Central memory CD8-positive, alpha-beta T cell (primary cell): Measurements from ENCODE around the gene GPR107.
"Not testable (repeated sequence)": the region's sequence is repeated elsewhere in the genome, so short reads cannot be mapped to it uniquely, and the experiment has no call there.

Experiments
- ATAC-seq: fragments of 150-1000 bp; cut with Tn5 transposase; replicated peaks from 2 replicates; pipeline ENCODE4 v1.10.0; 2022; ENCODE audit warnings: mild to moderate bottlenecking, moderate FRiP score, moderate number of reproducible peaks; ENCODE audit not compliant: poor library complexity, severe bottlenecking; ENCODE audit errors: extremely low read depth
- DNase-seq, 2 donors: peaks; one replicate each; pipeline ENCODE4 v3.0.0; 2021; ENCODE audit warnings: low spot score in 2 of 2
- H3K27ac Mint-ChIP-seq: one replicate; pipeline ENCODE4 v1.8.0; 2022; ENCODE audit warnings: low read depth, mild to moderate bottlenecking, moderate library complexity, mixed read lengths
- H3K27me3 Mint-ChIP-seq: one replicate; pipeline ENCODE4 v1.8.0; 2022; ENCODE audit warnings: mixed read lengths
- H3K36me3 Mint-ChIP-seq: one replicate; pipeline ENCODE4 v1.8.0; 2022; ENCODE audit warnings: mild to moderate bottlenecking, moderate library complexity, mixed read lengths; ENCODE audit not compliant: insufficient read depth
- H3K4me1 Mint-ChIP-seq: one replicate; pipeline ENCODE4 v1.8.0; 2022; ENCODE audit warnings: mixed read lengths
- H3K4me3 Mint-ChIP-seq: one replicate; pipeline ENCODE4 v1.8.0; 2022; ENCODE audit warnings: mild to moderate bottlenecking, moderate library complexity, mixed read lengths
- H3K9me3 Mint-ChIP-seq: one replicate; pipeline ENCODE4 v1.8.0; 2022; ENCODE audit warnings: mixed read lengths

GPR107 gene

DNA sequence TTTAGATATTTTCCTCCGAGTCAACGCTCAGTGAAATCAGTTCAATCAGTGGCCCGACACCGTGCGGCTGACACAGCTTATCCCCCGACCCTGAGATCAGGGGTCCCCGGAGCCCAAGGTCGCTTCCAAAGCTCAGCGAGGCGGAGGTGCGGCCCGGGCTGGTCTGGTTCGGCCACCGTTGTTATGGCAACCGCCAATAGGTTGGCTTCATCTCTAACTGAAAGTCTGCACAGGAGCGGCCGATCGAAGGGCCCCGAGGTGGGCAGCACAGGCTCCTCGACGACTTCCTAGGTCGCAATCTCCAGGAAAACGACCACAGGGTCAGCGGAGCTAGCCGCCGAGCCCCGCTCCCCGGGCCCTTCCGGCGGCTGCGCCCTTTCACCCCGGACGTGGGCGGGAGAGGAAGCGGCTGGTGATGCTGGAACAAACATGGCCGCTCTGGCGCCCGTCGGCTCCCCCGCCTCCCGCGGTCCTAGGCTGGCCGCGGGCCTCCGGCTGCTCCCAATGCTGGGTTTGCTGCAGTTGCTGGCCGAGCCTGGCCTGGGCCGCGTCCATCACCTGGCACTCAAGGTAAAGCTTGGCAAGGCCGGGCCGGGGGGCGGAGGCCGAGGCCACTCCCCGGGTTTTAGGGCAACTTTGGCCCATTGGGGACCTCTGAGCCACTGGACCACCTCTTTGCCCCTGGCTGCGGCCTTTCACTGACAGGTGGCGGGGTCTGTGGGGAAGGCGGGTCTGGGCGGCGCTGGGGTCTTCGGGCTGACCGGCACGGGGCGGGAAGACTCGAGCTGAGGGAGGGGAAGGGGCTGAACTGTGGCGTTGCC, at the start of gene GPR107:
TSS of gene GPR107 (plus strand) at position 403 of the 821 bp plus-strand sequence. CDS start at position 430, 27 bp downstream.
- Mint-ChIP-seq H3K4me3 (peak within 1 kb of the TSS; percentile 93), H3K36me3 (peaks cover 15% of the 10 kb centered on the region), H3K27ac (peak within 1 kb of the TSS; percentile 95), H3K9me3 (no peaks in the 10 kb centered on the region), H3K4me1 (peaks cover 14% of the 10 kb centered on the region), H3K27me3 (no peaks in the 10 kb centered on the region)
- DNase-seq (peak; percentile 55 to 63), ATAC-seq (peak; percentile 95)

DNA sequence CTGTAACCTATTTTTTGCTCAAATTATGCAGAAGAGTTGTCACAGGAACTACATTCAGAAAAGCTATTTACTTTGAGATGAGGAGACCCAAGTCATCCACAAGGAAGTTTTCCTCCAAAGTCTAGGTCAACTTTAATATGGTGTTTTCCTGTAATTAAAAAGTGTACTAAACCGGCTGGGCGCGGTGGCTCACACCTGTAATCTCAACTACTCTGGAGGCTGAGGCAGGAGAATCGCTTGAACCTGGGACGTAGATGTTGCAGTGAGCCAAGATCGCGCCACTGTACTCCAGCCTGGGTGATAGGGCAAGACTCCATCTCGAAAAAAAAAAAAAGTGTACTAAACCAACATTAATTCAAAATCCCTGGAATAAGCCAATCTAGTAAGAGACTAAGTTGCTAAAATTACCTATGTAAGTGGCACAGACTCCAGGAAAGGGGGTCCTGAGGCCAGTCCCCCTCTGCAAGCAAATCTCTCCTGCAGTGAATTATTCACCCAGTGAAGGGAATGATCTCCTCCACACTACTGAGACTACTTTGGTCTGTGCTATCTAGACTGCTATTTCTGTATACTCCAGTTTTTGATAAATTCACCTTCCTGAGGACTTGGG, 49.7 kb upstream of the GPR107 start:
- DNase-seq (no peak), ATAC-seq (no peak)
- Mint-ChIP-seq H3K4me1 (peaks cover 56% of the 10 kb centered on the region), H3K36me3 (peaks cover 41% of the 10 kb centered on the region), H3K27ac (peak overlapping the region; percentile 98), H3K27me3 (no peaks in the 10 kb centered on the region), H3K4me3 (peak overlapping the region; percentile 52), H3K9me3 (no peaks in the 10 kb centered on the region)

DNA sequence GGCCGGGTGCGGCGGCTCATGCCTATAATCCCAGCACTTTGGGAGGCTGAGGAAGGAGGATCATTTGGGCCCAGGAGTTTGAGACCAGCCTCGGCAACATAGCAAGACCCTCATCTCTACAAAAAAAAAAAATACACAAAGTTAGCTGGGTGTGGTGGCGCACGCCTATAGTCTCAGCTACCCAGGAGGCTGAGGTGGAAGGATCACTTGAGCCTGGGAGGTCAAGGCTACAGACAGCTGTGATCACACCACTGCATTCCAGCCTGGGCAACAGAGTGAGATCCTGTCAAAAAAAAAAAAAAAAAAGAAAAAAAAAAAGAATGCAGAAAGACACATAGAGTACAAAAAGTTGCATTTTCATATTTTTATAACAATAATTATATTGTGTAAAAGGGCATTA, 46.8 kb upstream of the GPR107 start:
- not testable (repeated sequence) for H3K9me3 Mint-ChIP-seq, H3K27me3 Mint-ChIP-seq, DNase-seq, ATAC-seq
- H3K4me1 Mint-ChIP-seq: peaks cover 63% of the 10 kb centered on the region
- H3K4me3 Mint-ChIP-seq: peak overlapping the region; percentile 60
- peaks cover 40% of the 10 kb centered on the region for H3K36me3 Mint-ChIP-seq
- peak overlapping the region; percentile 98 for H3K27ac Mint-ChIP-seq

DNA sequence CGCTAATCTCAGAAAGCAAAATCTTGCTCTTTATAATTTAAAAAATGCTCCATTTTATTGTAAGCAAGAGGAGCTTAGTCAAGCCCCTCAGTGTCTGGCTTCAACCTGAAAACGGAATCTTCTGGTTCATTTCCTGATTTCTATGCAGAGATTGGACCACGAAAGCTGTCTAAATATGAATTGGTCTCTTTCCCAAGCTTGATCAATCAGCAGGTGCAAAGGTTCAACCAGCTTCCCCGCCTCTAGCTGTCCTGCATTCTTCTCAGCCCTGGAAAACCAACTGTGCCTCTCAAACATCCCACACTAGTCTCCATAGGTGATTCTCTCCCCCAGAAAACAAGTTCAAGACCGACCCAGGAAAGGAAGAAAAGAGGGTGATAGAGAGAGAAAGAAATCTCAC, 45.2 kb upstream of the GPR107 start:
- Mint-ChIP-seq H3K4me3 (peak overlapping the region; percentile 60), H3K4me1 (peaks cover 69% of the 10 kb centered on the region)

DNA sequence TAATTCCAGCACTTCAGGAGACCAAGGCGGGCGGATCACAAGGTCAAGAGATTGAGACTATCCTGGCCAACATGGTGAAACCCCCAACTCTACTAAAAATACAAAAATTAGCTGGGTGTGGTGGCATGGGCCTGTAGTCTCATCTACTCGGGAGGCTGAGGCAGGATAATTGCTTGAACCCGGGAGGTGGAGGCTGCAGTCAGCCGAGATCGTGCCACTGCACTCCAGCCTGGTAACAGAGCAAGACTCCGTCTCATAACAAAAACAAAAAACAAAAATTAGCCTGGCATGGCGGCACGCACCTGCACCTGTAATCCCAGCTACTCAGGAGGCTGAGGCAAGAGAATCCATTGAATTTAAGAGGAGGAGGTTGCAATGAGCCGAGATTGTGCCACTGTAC, 44.2 kb upstream of the GPR107 start:
- Mint-ChIP-seq H3K4me3 (peak overlapping the region; percentile 55), H3K4me1 (peaks cover 75% of the 10 kb centered on the region), H3K36me3 (peaks cover 45% of the 10 kb centered on the region), H3K27ac (peak overlapping the region; percentile 98)
- H3K9me3 Mint-ChIP-seq, ATAC-seq, H3K27me3 Mint-ChIP-seq, DNase-seq: not testable (repeated sequence)

More for the DNA sequence above, 45.2 kb upstream of the GPR107 start:
- peaks cover 39% of the 10 kb centered on the region for H3K36me3 Mint-ChIP-seq
- no peaks in the 10 kb centered on the region for H3K27me3 Mint-ChIP-seq
- ATAC-seq: no peak
- H3K27ac Mint-ChIP-seq: peak overlapping the region; percentile 98
- DNase-seq: no peak
- H3K9me3 Mint-ChIP-seq: no peaks in the 10 kb centered on the region

DNA sequence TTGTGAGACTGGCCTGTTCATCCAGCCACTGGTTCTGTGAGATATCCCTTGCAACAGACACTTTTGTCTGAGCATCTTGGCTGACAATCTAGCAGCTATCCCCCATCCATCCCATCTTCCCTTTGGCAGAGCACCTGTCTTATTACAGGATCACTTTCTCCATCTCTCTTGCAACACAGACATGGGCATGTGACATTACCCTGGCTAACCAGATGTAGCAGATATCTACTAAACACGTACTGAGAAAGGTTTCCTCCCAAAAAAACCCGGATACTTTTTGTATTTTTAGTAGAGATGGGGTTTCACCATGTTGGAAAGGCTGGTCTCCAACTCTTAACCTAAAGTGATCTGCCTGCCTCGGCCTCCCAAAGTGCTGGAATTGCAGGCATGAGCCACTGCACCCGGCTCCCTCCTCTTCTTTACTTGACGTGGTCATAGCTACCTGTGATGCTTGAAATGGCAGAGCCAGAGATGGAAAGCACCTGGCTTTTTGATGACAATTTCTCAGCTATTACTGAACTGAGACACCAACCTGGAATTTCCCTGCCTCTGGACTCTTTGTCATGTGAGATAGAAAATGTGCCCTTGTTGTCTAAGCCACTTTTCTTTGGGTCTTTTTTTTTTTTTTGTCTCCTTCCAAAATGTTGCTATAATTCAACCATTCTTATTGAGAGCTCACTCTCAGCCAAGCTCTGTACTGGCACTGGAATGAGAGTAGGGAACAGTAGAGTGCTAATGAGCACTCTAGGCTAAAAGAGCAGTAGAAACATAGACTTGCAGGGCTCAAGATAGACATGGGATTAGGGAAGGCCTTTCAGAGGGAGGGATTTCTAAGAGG, 43.3 kb upstream of the GPR107 start:
- Mint-ChIP-seq H3K4me3 (peak overlapping the region; percentile 55), H3K9me3 (no peaks in the 10 kb centered on the region), H3K27ac (peak overlapping the region; percentile 98), H3K27me3 (no peaks in the 10 kb centered on the region), H3K36me3 (peaks cover 43% of the 10 kb centered on the region), H3K4me1 (peaks cover 75% of the 10 kb centered on the region)
- DNase-seq (peak in 1 of 2 donors; percentile 57), ATAC-seq (peak; percentile 70)

DNA sequence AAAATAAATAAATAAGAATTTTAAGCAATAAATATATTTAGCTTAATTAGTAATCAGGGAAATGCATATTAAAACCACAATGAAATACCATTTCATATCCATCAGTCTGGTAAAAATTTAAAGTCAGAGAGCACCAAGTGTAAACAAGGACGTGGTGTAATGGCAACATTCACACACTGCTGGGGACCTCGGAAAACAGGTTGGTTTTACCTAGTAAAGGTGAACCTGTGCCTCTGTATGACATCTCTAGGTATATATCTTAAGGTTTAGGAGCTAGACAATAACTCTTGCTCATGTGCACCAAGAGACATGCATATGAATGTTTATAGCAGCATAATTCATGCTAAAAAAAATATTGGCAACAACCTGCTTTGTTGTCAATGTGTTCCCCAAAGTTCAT, 40.4 kb upstream of the GPR107 start:
- H3K27me3 Mint-ChIP-seq: no peaks in the 10 kb centered on the region
- H3K4me3 Mint-ChIP-seq: no peak overlapping the region
- peak overlapping the region; percentile 76 for H3K27ac Mint-ChIP-seq
- H3K4me1 Mint-ChIP-seq: peaks cover 74% of the 10 kb centered on the region
- no peak for DNase-seq
- peaks cover 39% of the 10 kb centered on the region for H3K36me3 Mint-ChIP-seq
- H3K9me3 Mint-ChIP-seq: no peaks in the 10 kb centered on the region
- ATAC-seq: no peak

DNA sequence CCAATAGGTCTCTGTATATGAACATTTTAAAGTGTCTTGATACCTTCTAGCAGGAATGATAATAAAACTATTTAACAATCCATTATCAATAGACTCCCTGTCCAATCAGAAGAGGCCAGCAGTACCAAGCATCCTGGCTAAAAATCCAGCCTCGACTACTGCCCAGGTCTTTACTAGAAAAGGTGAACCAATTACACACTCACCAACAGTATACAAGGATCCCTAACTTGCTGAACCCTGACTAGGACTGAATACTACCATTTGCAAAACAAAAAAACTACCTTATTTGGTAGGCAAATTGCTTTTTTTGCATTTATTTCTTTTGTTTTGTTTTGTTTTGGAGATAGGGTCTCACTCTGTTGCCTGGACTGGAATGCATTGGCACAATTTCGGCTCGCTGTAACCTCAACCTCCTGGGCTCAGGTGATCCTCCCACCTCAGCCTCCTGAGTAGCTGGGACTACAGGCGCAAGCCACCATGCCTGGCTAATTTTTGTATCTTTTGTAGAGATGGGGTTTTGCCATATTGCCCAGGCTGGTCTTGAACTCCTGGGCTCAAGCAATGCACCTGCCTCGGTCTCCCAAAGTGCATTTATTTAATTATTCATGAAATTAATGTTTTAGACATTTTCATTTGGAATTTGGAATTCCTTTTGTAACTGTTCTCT, 38.2 kb upstream of the GPR107 start:
- H3K27ac Mint-ChIP-seq: no peak overlapping the region
- H3K36me3 Mint-ChIP-seq: peaks cover 29% of the 10 kb centered on the region
- no peaks in the 10 kb centered on the region for H3K9me3 Mint-ChIP-seq
- no peak for DNase-seq
- H3K27me3 Mint-ChIP-seq: no peaks in the 10 kb centered on the region
- peaks cover 66% of the 10 kb centered on the region for H3K4me1 Mint-ChIP-seq
- H3K4me3 Mint-ChIP-seq: no peak overlapping the region
- ATAC-seq: no peak

DNA sequence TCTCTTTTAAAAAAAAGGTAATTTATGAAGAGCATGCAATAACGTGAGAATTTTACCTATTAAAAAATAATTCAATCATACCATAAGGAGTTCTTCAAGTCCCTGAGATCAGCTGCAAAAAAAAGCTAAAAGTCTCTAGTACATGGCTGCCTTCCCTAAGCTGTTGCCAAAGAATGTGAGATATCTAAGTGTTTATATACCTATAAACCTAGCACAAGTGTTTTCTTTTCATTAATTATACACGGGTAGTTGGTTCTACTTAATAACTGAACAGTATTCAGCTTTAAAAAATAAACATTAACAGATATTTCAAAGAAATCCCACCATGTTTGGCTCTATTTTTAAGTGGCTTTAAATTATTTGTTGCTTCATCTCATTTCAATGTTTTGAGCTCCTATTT, 36.6 kb upstream of the GPR107 start:
- Mint-ChIP-seq H3K27me3 (no peaks in the 10 kb centered on the region), H3K9me3 (no peaks in the 10 kb centered on the region), H3K36me3 (peaks cover 26% of the 10 kb centered on the region), H3K4me1 (peaks cover 57% of the 10 kb centered on the region), H3K4me3 (peak overlapping the region; percentile 49), H3K27ac (peak overlapping the region; percentile 92)
- DNase-seq: no peak
- no peak for ATAC-seq

DNA sequence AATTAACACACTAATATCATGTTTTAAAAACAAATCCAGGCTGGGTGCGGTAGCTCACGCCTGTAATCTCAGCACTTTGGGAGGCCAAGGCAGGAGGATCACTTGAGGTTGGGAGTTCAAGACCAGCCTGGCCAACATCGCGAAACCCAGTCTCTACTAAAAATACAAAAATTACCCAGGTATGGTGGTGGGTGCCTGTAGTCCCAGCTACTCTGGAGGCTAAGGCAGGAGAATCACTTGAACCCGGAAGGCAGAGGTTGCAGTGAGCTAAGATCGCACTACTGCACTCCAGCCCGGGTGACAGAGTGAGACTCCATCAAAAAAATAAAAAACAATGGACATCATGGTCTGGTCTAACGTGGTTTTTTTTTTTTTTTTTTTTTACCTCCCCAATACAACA, 36.2 kb upstream of the GPR107 start:
- Mint-ChIP-seq H3K27ac (peak overlapping the region; percentile 92), H3K4me3 (peak overlapping the region; percentile 32), H3K4me1 (peaks cover 57% of the 10 kb centered on the region)

DNA sequence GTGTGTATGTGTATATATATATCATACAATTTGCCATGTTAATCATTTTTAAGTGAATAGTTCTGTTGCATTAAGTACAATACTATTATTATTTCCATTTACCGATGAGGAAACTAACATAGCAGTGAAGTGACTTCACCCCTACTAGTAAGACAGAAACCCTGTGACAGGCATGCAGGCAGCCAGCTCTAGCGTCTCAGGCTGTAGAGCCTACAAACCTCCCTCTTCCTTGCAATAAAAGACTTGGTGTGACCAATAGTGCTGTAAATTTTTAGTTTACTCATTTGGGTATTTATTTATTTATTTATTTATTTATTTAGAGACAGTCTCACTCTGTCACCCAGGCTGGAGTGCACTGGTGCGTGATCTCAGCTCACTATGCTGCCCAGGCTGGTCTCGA, 35.4 kb upstream of the GPR107 start:
- DNase-seq (no peak), ATAC-seq (no peak)
- peaks cover 25% of the 10 kb centered on the region for H3K36me3 Mint-ChIP-seq
- H3K4me3 Mint-ChIP-seq: peak overlapping the region; percentile 32
- peaks cover 57% of the 10 kb centered on the region for H3K4me1 Mint-ChIP-seq
- H3K27me3 Mint-ChIP-seq: no peaks in the 10 kb centered on the region
- H3K9me3 Mint-ChIP-seq: no peaks in the 10 kb centered on the region
- H3K27ac Mint-ChIP-seq: peak overlapping the region; percentile 92

More for the DNA sequence above, 36.2 kb upstream of the GPR107 start:
- not testable (repeated sequence) for H3K9me3 Mint-ChIP-seq, ATAC-seq, DNase-seq, H3K27me3 Mint-ChIP-seq
- peaks cover 28% of the 10 kb centered on the region for H3K36me3 Mint-ChIP-seq

DNA sequence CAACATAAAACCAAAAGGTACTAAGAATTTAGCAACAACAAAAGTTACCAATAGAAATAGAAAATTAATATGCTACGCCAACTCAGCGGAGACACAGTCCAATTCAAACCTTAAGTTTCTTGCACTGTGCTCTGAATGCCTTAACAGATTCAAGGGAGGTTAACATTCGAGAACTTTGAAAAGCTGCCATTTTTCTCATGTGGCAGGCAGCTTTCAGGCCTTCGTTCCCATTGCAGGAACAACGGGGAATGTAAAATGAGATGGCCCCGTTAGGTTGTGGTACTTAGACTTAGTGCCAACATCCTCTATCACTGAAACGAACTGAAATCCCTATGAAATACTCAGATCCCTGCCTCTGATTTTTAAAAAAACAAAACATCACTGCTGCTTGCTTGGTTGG, 33.1 kb upstream of the GPR107 start:
- Mint-ChIP-seq H3K36me3 (peaks cover 26% of the 10 kb centered on the region), H3K9me3 (no peaks in the 10 kb centered on the region), H3K4me1 (peaks cover 68% of the 10 kb centered on the region), H3K4me3 (peak overlapping the region; percentile 44), H3K27ac (peak overlapping the region; percentile 78), H3K27me3 (no peaks in the 10 kb centered on the region)
- no peak for ATAC-seq
- DNase-seq: no peak
